GM18502 (cell line): ENCODE data around the gene EP400.

Experiments used
- ATAC-seq: cut with Tn5 transposase; IDR thresholded peaks from one replicate; pipeline ENCODE4 v1.9.1; 2021; ENCODE audit warnings: mild to moderate bottlenecking; ENCODE audit not compliant: unreplicated experiment, poor library complexity

EP400 gene

DNA sequence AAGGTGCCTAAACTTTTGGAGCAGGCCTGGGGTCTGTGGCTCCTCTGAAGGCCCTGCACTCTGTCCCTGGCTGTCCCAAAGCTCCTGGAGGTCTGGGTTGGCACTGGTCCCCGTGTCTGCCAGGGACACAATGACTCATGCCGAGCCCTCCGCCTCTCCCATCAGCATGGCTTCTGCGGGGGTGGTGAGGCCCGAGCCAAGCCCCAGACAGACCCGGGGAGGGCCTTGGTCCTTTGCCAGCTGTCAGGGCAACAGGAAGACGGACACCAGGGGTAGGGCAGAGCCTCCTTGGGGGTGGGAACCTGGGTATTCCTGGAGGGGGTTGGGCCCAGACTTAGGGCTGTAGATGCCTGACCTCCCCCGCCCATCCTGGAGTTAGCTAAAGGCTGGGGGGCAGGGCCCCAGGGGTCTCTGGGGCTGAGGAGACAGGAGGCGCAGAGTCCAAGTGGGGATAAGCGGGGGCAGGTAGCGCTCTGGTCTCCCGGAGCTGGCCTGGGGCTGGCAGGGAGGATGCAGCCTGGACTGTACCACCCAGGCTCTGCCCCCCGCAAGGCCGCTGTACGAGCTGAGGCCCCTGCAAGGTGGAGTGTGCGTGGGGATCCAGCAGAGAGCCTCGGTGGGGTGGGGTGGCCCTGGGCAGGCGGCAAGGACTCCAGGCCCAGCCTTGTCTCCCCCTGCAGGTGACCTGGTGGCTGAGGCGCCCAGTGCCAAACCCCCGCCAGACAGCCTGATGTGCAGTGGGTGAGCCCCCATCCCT, 37.0 kb upstream of the EP400 start:
- no peak for ATAC-seq

GRCh38 chr12:131913666-131914065, 36.1 kb upstream of the EP400 start:
- ATAC-seq = no peak

DNA sequence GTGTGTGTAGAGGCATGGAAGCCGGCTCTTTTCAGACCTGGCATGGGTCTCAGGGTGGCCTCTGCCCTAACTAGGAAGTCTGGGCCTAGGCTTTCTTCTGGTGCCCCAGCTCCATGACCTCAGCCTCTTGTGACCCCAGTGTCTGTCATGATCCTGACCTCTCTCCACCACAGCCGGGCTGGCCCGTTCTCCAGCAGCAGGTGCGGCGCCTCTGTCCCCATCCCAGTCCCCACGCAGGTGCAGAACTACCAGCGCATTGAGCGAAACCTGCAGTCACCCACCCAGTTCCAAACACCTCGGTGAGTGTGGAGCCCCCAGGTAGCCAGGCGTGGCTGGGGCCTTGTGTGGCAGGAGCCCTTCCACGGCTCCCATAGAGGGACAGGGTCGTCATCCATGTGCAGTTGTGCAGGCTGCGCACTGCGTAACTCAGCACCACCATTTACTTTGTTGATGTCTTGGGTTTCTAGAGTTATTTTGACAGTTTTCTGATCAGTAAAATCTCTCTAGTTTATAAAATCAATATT, 35.5 kb upstream of the EP400 start:
- ATAC-seq = no peak

DNA sequence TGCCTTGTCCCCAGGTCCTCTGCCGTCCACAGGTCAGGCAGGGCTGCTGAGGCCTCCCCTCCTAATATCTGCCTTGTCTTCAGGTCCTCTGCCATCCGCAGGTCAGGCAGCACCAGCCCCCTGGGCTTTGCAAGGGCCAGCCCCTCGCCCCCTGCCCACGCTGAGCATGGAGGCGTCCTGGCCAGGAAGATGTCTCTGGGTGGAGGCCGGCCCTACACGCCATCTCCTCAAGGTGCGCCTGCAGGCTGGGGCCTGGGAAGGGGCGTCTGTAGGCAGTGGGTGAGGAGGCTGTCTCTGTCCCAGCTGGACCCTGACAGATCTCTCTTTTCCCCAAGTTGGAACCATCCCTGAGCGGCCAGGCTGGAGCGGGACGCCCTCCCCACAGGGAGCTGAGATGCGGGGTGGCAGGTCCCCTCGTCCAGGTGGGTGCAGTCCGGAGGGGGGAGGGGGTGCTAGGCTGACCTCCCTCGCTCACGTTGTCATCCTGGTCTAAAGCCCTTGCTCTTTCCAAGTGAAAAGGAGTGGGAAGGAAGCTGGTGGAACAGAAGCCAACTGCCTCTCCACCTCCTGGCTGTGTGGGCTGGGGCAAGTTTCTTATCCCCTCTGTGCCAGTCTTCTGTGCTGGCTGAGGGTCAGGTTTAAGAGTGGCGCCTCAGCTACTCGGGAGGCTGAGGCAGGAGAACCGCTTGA, 34.6 kb upstream of the EP400 start:
- no peak for ATAC-seq

GRCh38 chr12:131915823-131916222, 33.9 kb upstream of the EP400 start:
- no peak for ATAC-seq

GRCh38 chr12:131916306-131917138, 33.2 kb upstream of the EP400 start:
- no peak for ATAC-seq

DNA sequence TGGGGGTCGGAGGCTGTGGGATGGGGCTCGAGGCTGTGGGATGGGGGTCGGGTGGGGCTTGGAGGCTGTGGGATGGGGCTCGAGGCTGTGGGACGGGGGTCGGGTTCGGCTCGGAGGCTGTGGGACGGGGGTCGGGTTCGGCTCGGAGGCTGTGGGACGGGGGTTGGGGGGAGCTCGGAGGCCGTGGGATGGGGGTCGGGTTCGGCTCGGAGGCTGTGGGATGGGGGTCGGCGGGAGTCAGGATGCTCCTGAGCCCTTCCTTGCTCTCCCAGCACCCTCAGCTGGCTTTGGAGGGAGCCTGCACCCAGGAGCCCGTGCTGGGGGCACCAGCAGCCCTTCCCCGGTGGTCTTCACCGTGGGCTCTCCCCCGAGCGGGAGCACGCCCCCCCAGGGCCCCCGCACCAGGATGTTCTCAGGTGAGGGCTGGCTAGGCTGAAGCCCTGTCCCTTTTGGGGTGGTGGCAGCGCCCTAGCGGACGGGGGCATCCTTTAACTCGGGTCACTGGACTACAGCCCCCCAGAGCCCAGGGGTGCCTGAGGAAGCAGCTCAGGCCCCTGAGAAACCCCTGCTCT, 32.5 kb upstream of the EP400 start:
- no peak for ATAC-seq

DNA sequence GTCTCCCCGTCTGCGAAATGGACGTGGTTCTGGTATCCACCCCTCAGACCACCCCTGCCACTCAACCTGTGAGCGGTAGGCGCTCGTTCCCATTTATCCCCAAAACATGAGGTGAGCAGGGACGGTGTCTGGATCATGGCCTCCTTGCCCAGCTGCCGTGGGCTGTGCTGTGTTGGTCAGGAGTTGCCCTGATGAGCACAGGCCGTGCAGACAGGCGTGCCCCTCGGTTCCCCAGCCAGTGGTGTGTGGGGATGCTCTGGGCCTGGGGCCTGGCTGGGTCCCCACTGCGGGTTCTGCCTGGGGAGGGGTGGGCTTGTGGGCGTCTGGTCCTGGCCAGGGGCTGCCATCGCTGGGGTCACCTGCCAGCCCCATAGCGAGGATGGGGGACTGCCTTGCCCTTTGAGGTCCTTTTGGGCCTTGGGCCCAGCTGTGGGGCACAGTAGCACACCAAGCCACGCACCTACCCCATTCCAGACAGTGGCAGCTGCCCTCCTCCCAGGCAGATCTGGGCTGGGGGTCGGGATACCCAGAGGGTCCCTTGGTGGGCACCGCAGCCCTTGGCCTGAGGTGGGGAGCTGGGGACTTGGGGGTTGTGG, 31.9 kb upstream of the EP400 start:
- ATAC-seq = no peak

GRCh38 chr12:131918311-131919050, 31.3 kb upstream of the EP400 start:
- no peak for ATAC-seq

DNA sequence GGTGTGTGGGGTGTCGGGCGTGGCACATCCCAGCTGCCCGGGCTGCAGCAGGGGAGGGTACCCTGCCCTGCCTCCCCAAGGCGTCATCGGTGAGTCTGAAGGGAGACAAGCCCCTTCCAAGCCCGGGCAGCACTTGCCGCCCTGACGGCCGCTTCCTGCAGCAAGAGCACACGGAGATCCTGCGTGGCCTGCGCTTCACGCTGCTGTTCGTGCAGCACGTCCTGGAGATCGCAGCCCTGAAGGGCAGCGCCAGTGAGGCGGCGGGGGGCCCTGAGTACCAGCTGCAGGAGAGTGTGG, 30.7 kb upstream of the EP400 start:
- ATAC-seq = no peak

DNA sequence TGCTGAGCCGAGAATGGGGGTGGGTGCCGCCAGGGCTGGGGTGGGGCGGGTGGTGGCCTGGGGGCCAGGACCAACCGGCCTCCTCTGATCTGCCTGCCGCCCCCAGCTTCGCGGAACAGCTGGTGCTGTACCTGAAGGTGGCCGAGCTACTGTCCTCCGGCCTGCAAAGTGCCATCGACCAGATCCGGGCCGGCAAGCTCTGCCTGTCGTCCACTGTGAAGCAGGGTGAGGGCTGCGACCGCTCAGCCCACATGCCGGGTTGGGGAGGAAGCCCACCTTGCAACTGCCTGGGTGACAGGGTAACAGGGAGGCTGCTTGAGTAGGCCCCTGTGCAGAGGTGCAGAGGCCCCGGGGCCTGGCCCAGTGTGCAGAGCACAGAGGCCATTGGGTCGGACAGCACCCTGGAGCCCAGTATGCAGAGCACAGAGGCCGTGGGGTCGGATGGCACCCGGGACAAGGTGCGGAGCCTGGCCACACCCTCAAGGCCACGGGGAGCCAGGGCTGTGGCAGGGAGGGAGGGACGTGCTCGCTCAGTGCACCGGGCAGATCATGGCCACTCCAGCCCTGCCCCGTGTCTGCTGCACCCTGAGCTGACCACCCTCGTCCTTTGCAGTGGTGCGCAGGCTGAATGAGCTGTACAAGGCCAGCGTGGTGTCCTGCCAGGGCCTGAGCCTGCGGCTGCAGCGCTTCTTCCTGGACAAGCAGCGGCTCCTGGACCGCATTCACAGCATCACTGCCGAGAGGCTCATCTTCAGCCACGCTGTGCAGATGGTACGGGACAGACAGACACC, 30.2 kb upstream of the EP400 start:
- no peak for ATAC-seq

DNA sequence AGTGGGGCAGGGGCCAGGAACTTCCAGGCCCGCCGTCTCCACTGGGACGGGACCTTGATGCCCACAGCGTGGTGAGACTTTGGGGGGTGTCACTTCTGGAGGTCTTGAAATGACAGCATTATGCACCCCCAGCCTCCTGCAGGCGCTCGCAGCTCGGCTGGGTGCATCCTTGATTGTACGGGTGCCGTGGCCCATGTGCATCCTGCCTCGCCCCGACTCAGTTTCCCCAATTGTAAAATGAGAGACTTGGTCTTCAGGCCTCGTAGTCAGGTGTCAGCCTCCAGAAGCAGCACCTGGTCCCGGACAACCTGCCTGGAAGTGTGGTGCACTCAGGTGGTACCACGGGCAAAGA, 29.6 kb upstream of the EP400 start:
- no peak for ATAC-seq

GRCh38 chr12:131920902-131921840, 28.6 kb upstream of the EP400 start:
- ATAC-seq = no peak

- no peak for ATAC-seq
Measured at GRCh38 chr12:131921866-131922769, 27.6 kb upstream of the EP400 start.

GRCh38 chr12:131922772-131923171, 27.0 kb upstream of the EP400 start:
- no peak for ATAC-seq

GRCh38 chr12:131923260-131923659, 26.5 kb upstream of the EP400 start:
- ATAC-seq = peak; percentile 83
